IMR-90 (cell line): ENCODE data around the gene MYOF. TPM values are rescaled to one million over a fixed set of nuclear protein-coding genes. Genes with fewer than 3 reads are reported as not detected.

ENCODE experiments used
- ATAC-seq: fragments of 200-7000 bp; cut with Tn5 transposase; 2 replicates; pipeline ENCODE4 v1.9.1; 2020; ENCODE audit warnings: low read depth, mild to moderate bottlenecking, moderate library complexity
- BruUV-seq: library from RNA; stranded (reverse); fragments of 400-500 nt; replicated peaks from 2 replicates; lab custom pipeline; 2021; lab: Mats Ljungman, UMichigan
- CTCF ChIA-PET: fragments of 300-600 bp; formaldehyde crosslinking; extraction: SDS; loops from one replicate; lab custom pipeline; 2021; ENCODE audit warnings: antibody characterized with exemption; lab: Yijun Ruan, JAX
- POLR2A ChIA-PET: fragments of 300-600 bp; sonication (Branson Sonifier 250); formaldehyde crosslinking; loops from one replicate; lab custom pipeline; 2022; ENCODE audit warnings: antibody characterized with exemption; ENCODE audit not compliant: unreplicated experiment; lab: Charles Lee
- DNase-seq: peaks from one replicate; pipeline ENCODE4 v3.0.0; 2013
- H2AFZ ChIP-seq: replicated peaks from 2 replicates; pipeline ENCODE3; 2013; ENCODE audit warnings: low read length, mild to moderate bottlenecking; ENCODE audit not compliant: poor library complexity
- H2AK5ac ChIP-seq: 2 replicates; pipeline ENCODE4 v1.6.1; 2013; ENCODE audit warnings: low read depth, low read length, inconsistent platforms
- H2AK9ac ChIP-seq: replicated peaks from 2 replicates; pipeline ENCODE3; 2013; ENCODE audit warnings: mild to moderate bottlenecking, low read depth, low read length, moderate library complexity; ENCODE audit not compliant: poor library complexity
- H2BK120ac ChIP-seq: 2 replicates; pipeline ENCODE4 v1.6.1; 2013; ENCODE audit warnings: low read depth, low read length, inconsistent platforms
- H2BK15ac ChIP-seq: 3 replicates; pipeline ENCODE4 v1.6.1; 2013; ENCODE audit warnings: low read depth, low read length, inconsistent platforms
- H2BK20ac ChIP-seq: 2 replicates; pipeline ENCODE4 v1.6.1; 2013; ENCODE audit warnings: low read depth, mild to moderate bottlenecking, inconsistent platforms, low read length, moderate library complexity
- H2BK5ac ChIP-seq: 2 replicates; pipeline ENCODE4 v1.6.1; 2013; ENCODE audit warnings: mild to moderate bottlenecking, low read depth, low read length, inconsistent platforms; ENCODE audit not compliant: poor library complexity, severe bottlenecking
- H3K14ac ChIP-seq: replicated peaks from 2 replicates; pipeline ENCODE4 v1.6.1; 2013; ENCODE audit warnings: low read depth, low read length, inconsistent platforms
- H3K18ac ChIP-seq: 2 replicates; pipeline ENCODE4 v1.6.1; 2013; ENCODE audit warnings: low read depth, low read length, control low read depth
- H3K23ac ChIP-seq: 2 replicates; pipeline ENCODE4 v1.6.1; 2013; ENCODE audit warnings: low read depth, low read length, inconsistent platforms
- H3K27ac ChIP-seq: 2 replicates; pipeline ENCODE4 v1.5.1; 2013; ENCODE audit warnings: mild to moderate bottlenecking, control low read depth, low read length; ENCODE audit not compliant: insufficient read depth
- H3K27me3 ChIP-seq: 2 replicates; pipeline ENCODE4 v1.6.1; 2013; ENCODE audit warnings: low read length; ENCODE audit not compliant: control insufficient read depth, insufficient read depth
- H3K36me3 ChIP-seq: 2 replicates; pipeline ENCODE4 v1.6.1; 2013; ENCODE audit warnings: low read length, mixed read lengths; ENCODE audit not compliant: control insufficient read depth, insufficient read depth
- H3K4ac ChIP-seq: 2 replicates; pipeline ENCODE4 v1.6.1; 2013; ENCODE audit warnings: low read depth, low read length, inconsistent platforms
- H3K4me1 ChIP-seq: 2 replicates; pipeline ENCODE4 v1.6.1; 2013; ENCODE audit warnings: low read length, mixed read lengths; ENCODE audit not compliant: control insufficient read depth, insufficient read depth
- H3K4me2 ChIP-seq: 2 replicates; pipeline ENCODE4 v1.6.1; 2013; ENCODE audit warnings: low read depth, mild to moderate bottlenecking, control low read depth, low read length, moderate library complexity
- H3K4me3 ChIP-seq: 2 replicates; pipeline ENCODE4 v1.5.1; 2013; ENCODE audit warnings: low read depth, mild to moderate bottlenecking, control low read depth, low read length, moderate library complexity; ENCODE audit not compliant: insufficient read depth
- H3K56ac ChIP-seq: 2 replicates; pipeline ENCODE4 v1.6.1; 2013; ENCODE audit warnings: low read length, inconsistent platforms; ENCODE audit not compliant: insufficient read depth; ENCODE audit errors: extremely low read depth
- H3K79me1 ChIP-seq, 2 experiments: 2 replicates each; pipeline ENCODE4 v1.6.1; 2013; ENCODE audit warnings: low read length in 2 of 2, inconsistent platforms in 1 of 2, low read depth in 1 of 2
- H3K9ac ChIP-seq: 2 replicates; pipeline ENCODE4 v1.6.1; 2013; ENCODE audit warnings: low read depth, low read length, control low read depth
- H3K9me1 ChIP-seq: 2 replicates; pipeline ENCODE4 v1.6.1; 2013; ENCODE audit warnings: low read length, inconsistent platforms; ENCODE audit not compliant: insufficient read depth
- H3K9me3 ChIP-seq: 2 replicates; pipeline ENCODE4 v1.6.1; 2013; ENCODE audit warnings: low read length; ENCODE audit not compliant: control insufficient read depth, insufficient read depth
- H4K20me1 ChIP-seq: 2 replicates; pipeline ENCODE4 v1.6.1; 2013; ENCODE audit warnings: low read length, inconsistent platforms; ENCODE audit not compliant: insufficient read depth
- H4K5ac ChIP-seq: 2 replicates; pipeline ENCODE4 v1.6.1; 2013; ENCODE audit warnings: mild to moderate bottlenecking, low read depth, low read length, control low read depth
- H4K8ac ChIP-seq, 2 experiments: 2 replicates each; pipeline ENCODE4 v1.6.1; 2013; ENCODE audit warnings: low read depth in 2 of 2, low read length in 2 of 2, control low read depth in 1 of 2, inconsistent platforms in 1 of 2
- H4K91ac ChIP-seq: 2 replicates; pipeline ENCODE4 v1.6.1; 2013; ENCODE audit warnings: low read depth, low read length, inconsistent platforms; ENCODE audit not compliant: insufficient read depth
- CHD1 ChIP-seq: IDR thresholded peaks from 2 replicates; pipeline ENCODE4 v1.6.1; 2012; ENCODE audit warnings: low read depth, low read length, improper control_type of control experiment
- FOS ChIP-seq: fragments of 150-350 bp; IDR thresholded peaks from 2 replicates; pipeline ENCODE4 v1.6.1; 2016; ENCODE audit warnings: low read depth, low read length
- MXI1 ChIP-seq: IDR thresholded peaks from 2 replicates; pipeline ENCODE4 v1.6.1; 2012; ENCODE audit warnings: low read depth, mild to moderate bottlenecking, low read length, moderate library complexity, borderline replicate concordance
- NFE2L2 ChIP-seq: fragments of 150-350 bp; IDR thresholded peaks from 2 replicates; pipeline ENCODE4 v1.6.1; 2016; ENCODE audit warnings: low read depth, mild to moderate bottlenecking, low read length
- POLR2A ChIP-seq: IDR thresholded peaks from 2 replicates; pipeline ENCODE4 v1.6.1; 2012; ENCODE audit warnings: mild to moderate bottlenecking, low read depth, low read length
- RCOR1 ChIP-seq: IDR thresholded peaks from 2 replicates; pipeline ENCODE4 v1.6.1; 2012; ENCODE audit warnings: mild to moderate bottlenecking, low read length, improper control_type of control experiment; ENCODE audit not compliant: insufficient replicate concordance
- WGBS, 2 experiments: methylation state at CpG; one replicate each; pipeline versions ENCODE4 v1.1.5 to v1.1.7; 2013; ENCODE audit warnings: missing lambda C conversion rate in 2 of 2; ENCODE audit not compliant: insufficient read length in 1 of 2; ENCODE audit errors: extremely low coverage in 2 of 2; 5-methylcytosine and 5-hydroxymethylcytosine counted together
- dilution Hi-C: fragments of 300-500 bp; cut with HindIII; formaldehyde crosslinking; loops from one replicate; pipeline ENCODE4 v1.14.3; 2018; ENCODE audit warnings: low sequenced_read_pairs; ENCODE audit not compliant: unreplicated experiment
- in situ Hi-C: fragments of 300-500 bp; cut with MboI; formaldehyde crosslinking; loops from 3 replicates; pipeline ENCODE4 v1.14.3; 2019; ENCODE audit warnings: low sequenced_read_pairs, inconsistent platforms, mixed read lengths
- intact Hi-C: fragments of 100-400 bp; cut with micrococcal nuclease; formaldehyde crosslinking; loops from 2 replicates; pipeline ENCODE4 v1.10.0; 2022
- polyA plus RNA-seq, 3 experiments: library from polyadenylated mRNA; depleted of rRNA; stranded (reverse); fragments of >200 nt; gene quantifications; 2 replicates each; pipeline ENCODE4 v1.2.3, GENCODE V29; 2012; ENCODE audit warnings: low replicate concordance in 1 of 3
- total RNA-seq: library from RNA; depleted of rRNA; stranded (reverse); fragments of >200 nt; gene quantifications from 2 replicates; pipeline ENCODE4 v1.2.3, GENCODE V29; 2012
- TF ChIP-seq, protein P1 (sequence below): fragments of 150-350 bp; IDR thresholded peaks from 2 replicates; pipeline ENCODE4 v1.6.1; 2016; ENCODE audit warnings: low read depth, mild to moderate bottlenecking, low read length, moderate library complexity, borderline replicate concordance

The MYOF gene
- total and polyA plus RNA-seq, 2 of the 4 experiments (the other 2 are of a cell fraction) = 221 to 281 TPM

DNA sequence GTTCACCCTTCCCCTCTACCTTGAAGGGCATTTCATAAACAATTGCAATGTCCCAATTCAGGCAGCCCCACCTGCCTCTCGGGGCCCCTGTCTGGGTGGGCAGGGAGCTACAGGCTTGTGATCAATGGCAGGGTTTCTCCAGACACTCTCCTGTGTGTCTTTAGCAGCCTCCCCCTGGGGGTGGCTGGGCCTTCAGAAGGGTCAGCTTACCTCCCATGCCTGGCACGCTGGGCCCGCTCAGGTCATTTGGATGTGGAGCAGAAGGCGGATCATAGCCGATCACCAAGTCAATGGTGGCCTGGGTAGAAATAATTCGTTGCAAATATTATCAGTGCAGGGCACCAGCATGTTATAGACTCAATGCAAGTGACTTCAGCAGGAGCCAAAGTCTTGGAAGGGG is 56.3 kb downstream of the MYOF start:
- H3K9me3 ChIP-seq = no peaks in the 10 kb centered on the region; the same call in 1 of the 2 replicates
- TF ChIP-seq FOS = no peak
- no peak for TF ChIP-seq NFE2L2
- TF ChIP-seq, protein P1, sequence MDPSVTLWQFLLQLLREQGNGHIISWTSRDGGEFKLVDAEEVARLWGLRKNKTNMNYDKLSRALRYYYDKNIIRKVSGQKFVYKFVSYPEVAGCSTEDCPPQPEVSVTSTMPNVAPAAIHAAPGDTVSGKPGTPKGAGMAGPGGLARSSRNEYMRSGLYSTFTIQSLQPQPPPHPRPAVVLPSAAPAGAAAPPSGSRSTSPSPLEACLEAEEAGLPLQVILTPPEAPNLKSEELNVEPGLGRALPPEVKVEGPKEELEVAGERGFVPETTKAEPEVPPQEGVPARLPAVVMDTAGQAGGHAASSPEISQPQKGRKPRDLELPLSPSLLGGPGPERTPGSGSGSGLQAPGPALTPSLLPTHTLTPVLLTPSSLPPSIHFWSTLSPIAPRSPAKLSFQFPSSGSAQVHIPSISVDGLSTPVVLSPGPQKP = no peak
- no peak for TF ChIP-seq RCOR1
- no peak for TF ChIP-seq CHD1
- no peak for TF ChIP-seq POLR2A
- no peak for TF ChIP-seq MXI1
- H3K4me1 ChIP-seq = peaks cover 9% of the 10 kb centered on the region
- no peaks in the 10 kb centered on the region for H3K27me3 ChIP-seq
- no peak overlapping the region for H3K27ac ChIP-seq
- H2AK9ac ChIP-seq = no peak overlapping the region
- no peak overlapping the region for H3K4me3 ChIP-seq
- POLR2A ChIA-PET = no interaction called here
- 100% methylated on average over 5 of the region's 6 CpGs; no CpG with 5 or more reads in 1 of the 2 experiments for WGBS, 2 experiments
- H2BK15ac ChIP-seq = no peak overlapping the region
- H2BK5ac ChIP-seq = no peak overlapping the region
- H4K20me1 ChIP-seq = no peaks in the 10 kb centered on the region; the same call in 1 of the 2 replicates
- H3K36me3 ChIP-seq = peaks cover 41% of the 10 kb centered on the region
- no TSS peak for BruUV-seq
- no peak overlapping the region for H3K14ac ChIP-seq
- no peak overlapping the region for H3K56ac ChIP-seq
- no peak overlapping the region for H3K4ac ChIP-seq
- dilution Hi-C loops (no loop called here), intact Hi-C loops (no loop called here), in situ Hi-C loops (no loop called here)
- peaks cover 42 to 77% of the 10 kb centered on the region in 2 experiments for H3K79me1 ChIP-seq
- H2BK120ac ChIP-seq = no peak overlapping the region
- no peak overlapping the region for H2AFZ ChIP-seq
- H2BK20ac ChIP-seq = no peak overlapping the region
- no peak overlapping the region for H3K9ac ChIP-seq
- H3K9me1 ChIP-seq = peaks cover 19% of the 10 kb centered on the region
- H4K8ac ChIP-seq = no peak overlapping the region
- H4K91ac ChIP-seq = no peak overlapping the region
- no peak overlapping the region for H2AK5ac ChIP-seq
- no peak overlapping the region for H4K5ac ChIP-seq
- ATAC-seq (no peak), DNase-seq (no peak)
- H3K18ac ChIP-seq = no peak overlapping the region
- CTCF ChIA-PET = no interaction called here
- no peak overlapping the region for H3K4me2 ChIP-seq
- H3K23ac ChIP-seq = no peak overlapping the region
